Activated CD8-positive, alpha-beta memory T cell treated with anti-CD3 and anti-CD28 coated beads, Interleukin-2, amount 50 U/mL, for 48 hours (primary cell): Measurements from ENCODE around the gene CT83.

Experiments
- DNase-seq: peaks from one replicate; pipeline ENCODE4 v3.0.0-alpha.2; 2020

The CT83 gene

GRCh38 chrX:116462822-116463221 is at the start of gene CT83:
Gene CT83 (minus strand): TSS chrX:116462976. CDS start chrX:116462856, 120 bp downstream.
- DNase-seq = no peak

DNA sequence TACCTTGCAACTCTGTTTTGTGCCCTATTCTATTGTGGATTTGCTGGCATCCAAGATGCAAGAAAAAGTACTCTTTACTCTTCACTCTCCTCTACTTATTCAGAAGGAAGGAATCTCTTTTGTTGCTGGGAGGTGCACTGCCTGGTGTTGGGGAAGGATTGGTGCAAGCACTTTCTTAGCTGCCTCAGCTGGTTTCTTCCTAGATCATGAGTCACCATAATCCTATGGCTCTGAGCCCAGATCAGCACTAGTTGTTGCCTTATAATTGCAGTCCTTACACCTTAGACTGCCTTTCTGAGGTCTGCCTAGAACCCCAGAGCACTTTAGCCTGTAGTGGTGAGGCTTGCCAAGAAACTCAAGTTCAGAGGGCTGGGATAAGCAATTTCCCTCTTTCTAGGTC is 37.0 kb upstream of the CT83 start:
- DNase-seq = no peak

DNA sequence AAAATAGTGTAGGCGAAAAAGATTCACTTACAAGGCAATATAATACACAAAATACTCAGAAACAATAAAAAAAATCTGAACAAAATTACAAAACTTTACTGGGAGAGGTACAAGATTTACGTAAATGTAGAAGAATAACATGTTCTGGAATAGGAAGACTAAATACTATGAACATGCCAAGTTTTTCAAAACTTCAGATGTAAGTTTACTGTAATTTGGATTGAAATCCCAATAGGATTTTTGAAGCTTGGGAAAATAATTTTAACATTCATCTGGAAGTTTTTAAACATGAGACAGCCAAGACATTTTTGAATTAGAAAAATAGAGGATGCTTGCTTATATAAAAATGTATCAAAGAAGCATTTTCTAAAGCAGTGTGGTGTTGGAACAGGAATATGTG is 30.5 kb upstream of the CT83 start:
- no peak for DNase-seq

- DNase-seq = no peak
These were observed 27.3 kb upstream of the CT83 start for GRCh38 chrX:116490104-116490503.

GRCh38 chrX:116480059-116480458 is 17.3 kb upstream of the CT83 start:
- no peak for DNase-seq

DNA sequence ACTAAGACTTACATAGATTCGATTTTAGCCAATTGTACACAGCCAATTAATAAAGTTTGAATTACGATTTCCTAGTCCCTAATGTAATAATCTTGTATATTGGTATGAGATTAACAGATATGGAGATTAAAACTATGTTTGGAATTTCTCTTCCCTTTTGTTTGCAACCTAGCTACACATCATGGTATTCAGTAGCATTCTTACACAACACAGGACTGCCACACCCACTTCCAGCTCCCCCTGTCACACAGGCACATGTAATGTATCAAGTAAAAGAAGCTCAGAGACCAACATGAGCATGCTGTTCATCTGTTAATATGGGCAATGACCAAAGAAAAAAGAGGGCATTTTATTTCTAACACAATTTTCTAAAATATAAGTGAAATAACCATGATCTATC is 13.6 kb downstream of the CT83 start:
- no peak for DNase-seq

- no peak for DNase-seq
These were observed 26.4 kb downstream of the CT83 start, which contains the start of gene SLC6A14 for GRCh38 chrX:116436358-116436816. Gene SLC6A14 (plus strand): TSS chrX:116436606. CDS start chrX:116436710, 104 bp downstream.

DNA sequence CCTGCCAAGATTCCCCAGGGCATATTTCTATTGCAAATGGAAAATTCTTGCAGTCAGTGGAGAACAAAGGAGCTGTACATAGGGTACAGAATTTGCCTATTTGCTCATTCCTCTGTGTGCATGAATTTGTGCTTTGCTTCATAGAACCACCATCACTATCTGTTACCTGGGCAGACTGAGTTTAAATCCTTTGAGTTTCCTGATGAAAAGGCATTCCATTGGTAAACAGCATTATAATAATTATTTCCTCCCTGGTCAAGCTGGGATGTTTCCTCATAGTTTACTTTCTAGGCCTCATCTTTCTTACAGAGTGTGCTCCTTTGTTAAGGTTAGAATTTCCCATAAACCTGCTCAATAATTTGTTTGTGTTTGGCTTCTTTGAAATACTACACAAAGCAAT is 27.2 kb downstream of the CT83 start:
- DNase-seq = no peak

GRCh38 chrX:116427978-116428377 is 34.8 kb downstream of the CT83 start:
- no peak for DNase-seq

DNA sequence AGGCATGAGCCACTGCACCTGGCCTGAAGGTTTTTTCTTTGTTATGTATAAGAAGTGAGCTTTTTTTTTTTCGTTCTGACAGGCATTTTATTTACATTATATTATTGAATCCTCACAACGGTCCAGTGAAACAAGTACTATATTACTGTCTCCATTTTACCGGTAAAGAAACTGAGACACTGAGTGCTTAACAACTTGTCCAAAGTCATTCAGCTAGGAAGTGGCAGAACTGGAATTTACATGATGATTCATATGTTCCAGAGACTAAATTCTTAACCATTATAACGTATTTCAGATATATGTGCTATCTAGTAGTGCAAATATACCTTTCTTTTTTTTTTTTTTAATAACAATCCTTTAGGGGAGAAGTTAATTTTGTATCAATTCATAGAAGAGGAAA is 44.8 kb downstream of the CT83 start:
- no peak for DNase-seq

- no peak for DNase-seq
These were observed 45.6 kb downstream of the CT83 start for GRCh38 chrX:116417214-116417613.

GRCh38 chrX:116413273-116413672 is 49.5 kb downstream of the CT83 start:
- DNase-seq = no peak
